MCF 10A (cell line): ENCODE results near the gene SAMHD1. TPM values are rescaled to one million over a fixed set of nuclear protein-coding genes. Genes with fewer than 3 reads are reported as not detected.

Source experiments
- BruUV-seq: library from RNA; stranded (reverse); fragments of 400-500 nt; replicated peaks from 2 replicates; lab custom pipeline; 2021; lab: Mats Ljungman, UMichigan
- CTCF ChIA-PET: fragments of 300-600 bp; sonication (Branson Sonifier 250); formaldehyde crosslinking; extraction: SDS; loops from one replicate; lab custom pipeline; 2021; ENCODE audit warnings: antibody characterized with exemption, inconsistent platforms; lab: Yijun Ruan, JAX
- POLR2A ChIA-PET: fragments of 300-600, 350-650 bp; sonication (Branson Sonifier 250); formaldehyde crosslinking; extraction: SDS; loops from one replicate; lab custom pipeline; 2020; ENCODE audit warnings: antibody characterized with exemption, inconsistent platforms; lab: Yijun Ruan, JAX
- DNase-seq: peaks from one replicate; pipeline ENCODE4 v3.0.0-alpha.2; 2018; ENCODE audit not compliant: unreplicated experiment
- H3K27ac Mint-ChIP-seq: one replicate; pipeline ENCODE4 v1.8.0; 2022; ENCODE audit warnings: mild to moderate bottlenecking, low read depth, mixed read lengths; ENCODE audit not compliant: unreplicated experiment
- H3K27me3 Mint-ChIP-seq: one replicate; pipeline ENCODE4 v1.8.0; 2022; ENCODE audit warnings: mixed read lengths; ENCODE audit not compliant: insufficient read depth, unreplicated experiment
- H3K36me3 Mint-ChIP-seq: one replicate; pipeline ENCODE4 v1.8.0; 2022; ENCODE audit warnings: mild to moderate bottlenecking, moderate library complexity, mixed read lengths; ENCODE audit not compliant: insufficient read depth, unreplicated experiment
- H3K4me1 Mint-ChIP-seq: one replicate; pipeline ENCODE4 v1.8.0; 2022; ENCODE audit warnings: mixed read lengths; ENCODE audit not compliant: insufficient read depth, unreplicated experiment
- H3K4me3 Mint-ChIP-seq: one replicate; pipeline ENCODE4 v1.8.0; 2022; ENCODE audit warnings: mild to moderate bottlenecking, moderate library complexity, mixed read lengths; ENCODE audit not compliant: unreplicated experiment
- H3K9me3 Mint-ChIP-seq: one replicate; pipeline ENCODE4 v1.8.0; 2022; ENCODE audit warnings: mixed read lengths; ENCODE audit not compliant: unreplicated experiment
- intact Hi-C: fragments of 100-400 bp; cut with micrococcal nuclease; formaldehyde crosslinking; loops from 2 replicates; pipeline ENCODE4 v1.14.1; 2022
- total RNA-seq: library from RNA; stranded (reverse); gene quantifications from 2 replicates; pipeline ENCODE4 v1.2.3, GENCODE V29; 2022
- TF ChIP-seq, protein P1 (sequence below): fragments of 200-600 bp; IDR thresholded peaks from one replicate; pipeline ENCODE4 v1.8.0; 2022; ENCODE audit warnings: antibody characterized with exemption, mild to moderate bottlenecking; ENCODE audit not compliant: unreplicated experiment

Gene SAMHD1
- total RNA-seq, 1 experiment from 2014 or later: 2.6 TPM

DNA sequence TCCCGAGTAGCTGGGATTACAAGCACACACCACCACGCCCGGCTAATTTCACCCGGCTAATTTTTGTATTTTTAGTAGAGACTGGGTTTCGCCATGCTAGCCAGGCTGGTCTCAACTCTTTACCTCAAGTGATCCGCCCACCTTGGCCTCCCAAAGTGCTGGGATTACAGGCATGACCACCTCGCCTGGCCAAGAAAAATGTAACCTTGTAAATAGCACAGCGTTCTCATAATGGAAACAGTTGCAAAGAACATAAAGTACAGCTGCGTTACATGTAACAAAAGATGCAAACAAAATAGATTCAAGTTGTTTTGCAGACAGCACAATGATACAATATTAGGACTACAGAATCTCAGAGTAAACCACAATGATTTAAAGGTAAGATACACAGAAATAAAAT lies 60.9 kb downstream of the SAMHD1 start:
- ChIA-PET CTCF (interaction anchor here (0.8 to 1.2 kb wide), 2 partner anchors 8 to 224 kb away, joined by 3 read pairs; no protein-coding TSS in a partner anchor), POLR2A (no interaction called here)
- no peaks in the 10 kb centered on the region for H3K27me3 Mint-ChIP-seq
- peaks cover 7% of the 10 kb centered on the region for H3K4me1 Mint-ChIP-seq
- H3K4me3 Mint-ChIP-seq: no peak overlapping the region
- DNase-seq: no peak
- TF ChIP-seq, protein P1, sequence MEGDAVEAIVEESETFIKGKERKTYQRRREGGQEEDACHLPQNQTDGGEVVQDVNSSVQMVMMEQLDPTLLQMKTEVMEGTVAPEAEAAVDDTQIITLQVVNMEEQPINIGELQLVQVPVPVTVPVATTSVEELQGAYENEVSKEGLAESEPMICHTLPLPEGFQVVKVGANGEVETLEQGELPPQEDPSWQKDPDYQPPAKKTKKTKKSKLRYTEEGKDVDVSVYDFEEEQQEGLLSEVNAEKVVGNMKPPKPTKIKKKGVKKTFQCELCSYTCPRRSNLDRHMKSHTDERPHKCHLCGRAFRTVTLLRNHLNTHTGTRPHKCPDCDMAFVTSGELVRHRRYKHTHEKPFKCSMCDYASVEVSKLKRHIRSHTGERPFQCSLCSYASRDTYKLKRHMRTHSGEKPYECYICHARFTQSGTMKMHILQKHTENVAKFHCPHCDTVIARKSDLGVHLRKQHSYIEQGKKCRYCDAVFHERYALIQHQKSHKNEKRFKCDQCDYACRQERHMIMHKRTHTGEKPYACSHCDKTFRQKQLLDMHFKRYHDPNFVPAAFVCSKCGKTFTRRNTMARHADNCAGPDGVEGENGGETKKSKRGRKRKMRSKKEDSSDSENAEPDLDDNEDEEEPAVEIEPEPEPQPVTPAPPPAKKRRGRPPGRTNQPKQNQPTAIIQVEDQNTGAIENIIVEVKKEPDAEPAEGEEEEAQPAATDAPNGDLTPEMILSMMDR: no peak
- intact Hi-C loops: no loop called here
- H3K9me3 Mint-ChIP-seq: no peaks in the 10 kb centered on the region
- BruUV-seq: no TSS peak
- H3K27ac Mint-ChIP-seq: no peak overlapping the region
- H3K36me3 Mint-ChIP-seq: no peaks in the 10 kb centered on the region

DNA sequence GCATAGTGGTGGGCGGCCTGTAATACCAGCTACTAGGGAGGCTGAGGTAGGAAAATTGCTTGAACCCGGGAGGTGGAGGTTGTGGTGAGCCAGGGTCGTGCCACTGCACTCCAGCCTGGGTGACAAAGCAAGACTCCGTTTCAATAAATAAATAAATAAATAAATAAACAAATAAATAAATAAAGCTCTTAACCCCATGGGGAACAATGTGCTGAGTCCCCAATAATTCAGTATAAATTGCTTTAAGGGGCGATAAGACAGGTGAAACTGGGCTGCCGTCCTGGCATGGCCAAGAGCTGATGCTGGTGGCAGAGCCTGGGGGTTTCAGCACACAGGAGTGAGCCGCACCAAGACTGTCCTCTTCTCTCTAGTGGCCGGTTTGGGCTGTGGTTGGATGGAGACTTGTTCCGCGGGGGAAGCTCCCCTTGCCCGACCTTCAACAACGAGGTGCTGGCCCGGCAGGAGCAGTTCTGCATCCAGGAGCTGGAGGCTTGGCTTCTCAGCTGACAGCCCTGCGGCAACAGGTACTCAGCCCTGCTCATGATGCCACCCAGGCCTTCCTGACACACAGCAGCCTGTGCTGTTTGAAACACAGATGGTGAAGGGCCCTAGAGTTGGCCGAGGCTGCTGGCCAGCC lies 62.5 kb downstream of the SAMHD1 start:
- CTCF ChIA-PET: interaction anchor here (0.5 to 3.9 kb wide), 8 partner anchors 13 to 377 kb away, joined by 3 to 37 read pairs (median 4); partner anchors contain the start of gene TLDC2
- no peak overlapping the region for H3K27ac Mint-ChIP-seq
- no TSS peak for BruUV-seq

DNA sequence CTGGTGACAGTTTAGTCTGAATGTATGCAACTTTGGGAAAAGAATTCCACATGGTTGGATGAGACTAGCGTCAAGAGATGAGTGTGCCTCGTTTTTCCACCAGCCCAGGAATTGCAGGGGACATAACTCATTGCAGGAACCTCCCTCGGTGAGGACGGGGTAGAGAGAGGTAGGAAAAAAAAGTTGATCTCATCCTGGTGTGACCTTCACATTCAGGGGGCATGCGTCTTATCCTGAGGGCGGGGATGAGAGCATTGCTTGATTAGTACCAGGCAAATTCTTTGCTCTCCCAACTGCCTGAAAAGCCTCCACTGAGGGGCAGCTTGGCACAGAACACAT lies 63.8 kb downstream of the SAMHD1 start:
- TF ChIP-seq, protein P1: no peak
- BruUV-seq: no TSS peak
- Mint-ChIP-seq H3K27me3 (no peaks in the 10 kb centered on the region), H3K27ac (no peak overlapping the region), H3K36me3 (no peaks in the 10 kb centered on the region), H3K4me1 (peaks cover 7% of the 10 kb centered on the region), H3K4me3 (no peak overlapping the region), H3K9me3 (no peaks in the 10 kb centered on the region)
- POLR2A ChIA-PET: interaction anchor here (1.1 kb wide), 1 partner anchor 114 kb away, joined by 4 read pairs; the partner anchor contains the start of gene DSN1
- CTCF ChIA-PET: interaction anchor here (0.6 to 3.9 kb wide), 13 partner anchors 10 to 289 kb away, joined by 3 to 37 read pairs (median 3); partner anchors contain the start of gene TLDC2
- intact Hi-C loops: loop anchor here (1.0 to 5.0 kb wide), 4 partner anchors 23 to 330 kb away; no protein-coding TSS in a partner anchor
- no peak for DNase-seq

More for the DNA sequence above, 62.5 kb downstream of the SAMHD1 start:
- no peaks in the 10 kb centered on the region for H3K36me3 Mint-ChIP-seq
- no peak for DNase-seq
- peaks cover 7% of the 10 kb centered on the region for H3K4me1 Mint-ChIP-seq
- no peak overlapping the region for H3K4me3 Mint-ChIP-seq
- POLR2A ChIA-PET: interaction anchor here (1.3 kb wide), 1 partner anchor 9 kb away, joined by 3 read pairs; no protein-coding TSS in a partner anchor
- no peaks in the 10 kb centered on the region for H3K9me3 Mint-ChIP-seq
- intact Hi-C loops: loop anchor here (5.0 kb wide), 1 partner anchor 332 kb away; no protein-coding TSS in a partner anchor
- TF ChIP-seq, protein P1: no peak
- H3K27me3 Mint-ChIP-seq: no peaks in the 10 kb centered on the region
